ENCODE measurements around the gene FOXF2.

DNA sequence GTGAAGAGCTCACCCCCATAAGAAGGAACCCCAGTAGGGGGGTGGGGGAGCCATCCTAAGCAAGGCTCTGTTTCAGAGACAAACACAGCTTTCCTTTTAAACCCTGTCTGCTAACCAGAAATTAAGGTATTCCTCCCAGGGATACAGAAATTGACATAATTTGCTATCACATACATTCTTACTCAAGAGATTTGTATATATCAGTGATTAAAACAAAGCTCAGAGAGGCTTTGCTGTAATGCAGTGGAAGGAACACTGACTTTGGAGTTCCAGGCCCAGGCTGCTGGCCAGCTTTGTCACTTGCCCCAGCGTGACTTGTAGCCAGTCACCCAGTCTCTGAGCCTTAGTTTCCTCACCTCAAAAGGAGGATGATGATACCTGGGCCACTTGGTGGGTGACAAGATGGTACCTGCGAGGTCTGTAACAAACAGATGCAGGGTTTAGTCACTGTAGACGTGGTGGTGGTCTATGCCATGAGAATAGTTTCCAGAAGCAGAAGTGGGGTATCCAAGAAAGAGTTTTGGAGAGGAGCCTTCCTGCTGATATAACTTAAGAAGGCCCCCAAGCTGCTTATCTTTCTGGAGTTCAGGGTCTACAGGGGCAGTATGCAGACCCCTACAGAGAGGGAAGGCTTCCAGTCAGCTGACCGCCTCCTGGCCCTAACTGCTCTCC, 3.2 kb upstream of the FOXF2 start:
- TF ChIP-seq, protein P1, sequence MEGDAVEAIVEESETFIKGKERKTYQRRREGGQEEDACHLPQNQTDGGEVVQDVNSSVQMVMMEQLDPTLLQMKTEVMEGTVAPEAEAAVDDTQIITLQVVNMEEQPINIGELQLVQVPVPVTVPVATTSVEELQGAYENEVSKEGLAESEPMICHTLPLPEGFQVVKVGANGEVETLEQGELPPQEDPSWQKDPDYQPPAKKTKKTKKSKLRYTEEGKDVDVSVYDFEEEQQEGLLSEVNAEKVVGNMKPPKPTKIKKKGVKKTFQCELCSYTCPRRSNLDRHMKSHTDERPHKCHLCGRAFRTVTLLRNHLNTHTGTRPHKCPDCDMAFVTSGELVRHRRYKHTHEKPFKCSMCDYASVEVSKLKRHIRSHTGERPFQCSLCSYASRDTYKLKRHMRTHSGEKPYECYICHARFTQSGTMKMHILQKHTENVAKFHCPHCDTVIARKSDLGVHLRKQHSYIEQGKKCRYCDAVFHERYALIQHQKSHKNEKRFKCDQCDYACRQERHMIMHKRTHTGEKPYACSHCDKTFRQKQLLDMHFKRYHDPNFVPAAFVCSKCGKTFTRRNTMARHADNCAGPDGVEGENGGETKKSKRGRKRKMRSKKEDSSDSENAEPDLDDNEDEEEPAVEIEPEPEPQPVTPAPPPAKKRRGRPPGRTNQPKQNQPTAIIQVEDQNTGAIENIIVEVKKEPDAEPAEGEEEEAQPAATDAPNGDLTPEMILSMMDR (IDR thresholded peaks at IDR 0.05): no peak
- TF ChIP-seq EZH2 (IDR thresholded peaks at IDR 0.05; ENCODE audit: borderline replicate concordance, insufficient read depth, low read depth, low read length, poor library complexity, severe bottlenecking): no peak

Data from B cell (primary cell).